ENCODE measurements around the gene PRKAB2.
"Not testable (repeated sequence)": the region's sequence is repeated elsewhere in the genome, so short reads cannot be mapped to it uniquely, and the experiment has no call there.

GRCh38 chr1:147114353-147114752, 57.9 kb downstream of the PRKAB2 start:
- not testable (repeated sequence) for TF ChIP-seq CTCF (IDR thresholded peaks at IDR 0.05; ENCODE audit: borderline replicate concordance, extremely low read depth, low read length, poor library complexity, severe bottlenecking); EZH2 (IDR thresholded peaks at IDR 0.05; ENCODE audit: borderline replicate concordance, low read depth, low read length, severe bottlenecking)
